Stimulated activated CD8-positive, alpha-beta memory T cell treated with anti-CD3 and anti-CD28 coated beads, Interleukin-12 subunit alpha, Interleukin-12 subunit beta, amount 100 ng/mL, for 1 hour (primary cell): ENCODE measurements around the gene ZNFX1.
"Not testable (repeated sequence)": the region's sequence is repeated elsewhere in the genome, so short reads cannot be mapped to it uniquely, and the experiment has no call there.

Source experiments
- DNase-seq: peaks from one replicate; pipeline ENCODE4 v3.0.0-alpha.2; 2020; ENCODE audit warnings: low read depth

The ZNFX1 gene

GRCh38 chr20:49210101-49210756 is 67.6 kb downstream of the ZNFX1 start:
- no peak for DNase-seq

GRCh38 chr20:49207076-49207475 is 70.8 kb downstream of the ZNFX1 start:
- no peak for DNase-seq

DNA sequence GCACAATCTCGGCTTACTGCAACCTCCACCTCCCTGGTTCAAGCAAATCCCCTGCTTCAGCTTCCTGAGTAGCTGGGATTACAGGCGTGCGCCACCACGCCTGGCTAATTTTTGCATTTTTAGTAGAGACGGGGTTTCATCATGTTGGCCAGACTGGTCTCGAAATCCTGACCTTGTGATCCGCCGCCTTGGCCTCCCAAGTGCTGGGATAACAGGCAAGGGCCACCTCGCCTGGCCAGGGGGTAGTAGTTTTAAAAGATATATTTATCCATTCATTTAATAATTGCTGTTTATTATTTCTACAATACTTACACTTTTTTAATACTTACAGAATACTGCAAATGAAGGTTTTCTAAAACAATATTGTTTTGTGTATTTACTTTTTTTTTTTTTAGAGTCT is 74.1 kb downstream of the ZNFX1 start:
- no peak for DNase-seq

- DNase-seq: no peak
Measured at GRCh38 chr20:49203011-49203410, 74.8 kb downstream of the ZNFX1 start.

DNA sequence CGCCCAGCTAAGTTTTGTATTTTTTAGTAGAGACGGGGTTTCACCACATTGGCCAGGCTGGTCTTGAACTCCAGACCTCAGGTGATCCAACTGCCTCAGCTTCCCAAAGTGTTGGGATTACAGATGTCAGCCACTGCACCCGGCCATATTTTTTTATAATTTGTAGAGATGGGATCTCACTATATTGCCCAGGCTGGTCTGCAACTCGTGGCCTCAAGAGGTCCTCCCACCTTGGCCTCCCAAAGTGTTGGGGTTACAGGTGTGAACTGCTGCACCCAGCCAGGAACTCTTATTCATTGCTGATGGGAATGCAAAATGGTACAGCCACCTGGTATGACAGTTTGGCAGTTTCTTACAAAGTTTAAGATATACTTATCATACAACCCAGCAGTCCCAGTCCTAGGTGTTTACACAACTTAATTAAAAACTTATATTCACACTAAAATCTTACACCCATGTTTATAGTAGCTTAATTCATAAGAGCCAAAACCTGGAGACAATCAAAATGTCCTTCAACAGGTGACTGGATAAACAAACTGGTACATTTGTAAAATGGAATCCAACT is 78.0 kb downstream of the ZNFX1 start:
- DNase-seq: no peak

DNA sequence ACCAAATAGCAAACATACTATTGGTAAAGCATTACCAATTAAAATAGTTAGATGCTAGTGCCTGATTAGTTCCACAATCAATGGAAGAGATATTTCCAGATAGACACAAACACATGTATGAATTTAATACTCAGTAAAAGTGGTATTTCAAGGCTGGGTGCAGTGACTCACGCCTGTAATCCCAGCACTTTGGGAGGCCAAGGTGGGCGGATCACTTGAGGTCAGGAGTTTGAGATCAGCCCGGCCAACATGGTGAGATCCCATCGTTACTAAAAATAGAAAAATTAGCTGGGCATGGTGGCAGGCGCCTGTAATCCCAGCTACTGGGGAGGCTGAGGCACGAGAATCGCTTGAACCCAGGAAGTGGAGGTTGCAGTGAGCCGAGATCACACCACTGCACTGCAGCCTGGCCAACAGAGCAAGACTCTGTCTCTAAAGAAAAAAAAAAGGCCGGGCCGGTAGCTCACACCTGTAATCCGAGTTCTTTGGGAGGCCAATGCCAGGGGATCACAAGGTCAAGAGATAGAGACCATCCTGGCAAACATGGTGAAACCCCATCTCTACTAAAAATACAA is 84.8 kb downstream of the ZNFX1 start:
- DNase-seq: not testable (repeated sequence)
